Measurements from ENCODE around the gene FAM78B. TPM values are rescaled to one million over a fixed set of nuclear protein-coding genes. Genes with fewer than 3 reads are reported as not detected.

The FAM78B gene
- total RNA-seq, 1 experiment from 2014 or later: 0.15 TPM

DNA sequence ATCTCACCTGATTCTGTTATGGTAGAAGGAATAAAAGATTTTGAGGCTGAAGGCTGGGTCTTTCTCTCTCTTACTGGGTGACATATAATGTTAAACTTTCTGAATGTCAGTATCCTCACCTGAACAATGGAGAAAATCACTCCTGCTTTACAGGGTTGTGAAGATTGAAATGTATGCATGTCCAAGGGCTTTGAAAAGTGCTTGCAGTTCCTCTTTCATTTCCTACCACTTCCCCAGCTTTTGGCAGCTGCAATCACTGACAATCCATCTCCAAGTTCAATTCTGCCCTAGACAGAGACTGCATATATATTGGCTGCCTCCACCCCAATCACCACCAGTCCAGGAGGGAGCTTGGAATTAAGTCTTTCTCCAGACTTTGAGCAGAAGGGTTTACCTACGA lies 39.8 kb downstream of the FAM78B start:
- H3K36me3 ChIP-seq (ENCODE audit: insufficient read depth, low read length): no peaks in the 10 kb centered on the region
- no peak overlapping the region for H3K4me2 ChIP-seq (ENCODE audit: low read depth, low read length, poor library complexity, severe bottlenecking)
- no peaks in the 10 kb centered on the region for H3K4me1 ChIP-seq (ENCODE audit: low read length)
- no peak overlapping the region for H3K4me3 ChIP-seq (ENCODE audit: low read length)
- no peak overlapping the region for H3K27ac ChIP-seq (ENCODE audit: low read length)
- H4K20me1 ChIP-seq (ENCODE audit: insufficient read depth, low read depth, low read length): no peaks in the 10 kb centered on the region
- H3K79me2 ChIP-seq (ENCODE audit: low read length): no peaks in the 10 kb centered on the region
- H3K27me3 ChIP-seq (ENCODE audit: low read length): no peaks in the 10 kb centered on the region
- H3K9me2 ChIP-seq (replicated peaks; ENCODE audit: insufficient read depth, low read length): no peaks in the 10 kb centered on the region
- no peak overlapping the region for H2AFZ ChIP-seq (ENCODE audit: low read length)
- no peak overlapping the region for H3K9ac ChIP-seq (ENCODE audit: low read length)
- no peaks in the 10 kb centered on the region for H3K9me3 ChIP-seq (ENCODE audit: low read length)
- peak; percentile 51 for DNase-seq

DNA sequence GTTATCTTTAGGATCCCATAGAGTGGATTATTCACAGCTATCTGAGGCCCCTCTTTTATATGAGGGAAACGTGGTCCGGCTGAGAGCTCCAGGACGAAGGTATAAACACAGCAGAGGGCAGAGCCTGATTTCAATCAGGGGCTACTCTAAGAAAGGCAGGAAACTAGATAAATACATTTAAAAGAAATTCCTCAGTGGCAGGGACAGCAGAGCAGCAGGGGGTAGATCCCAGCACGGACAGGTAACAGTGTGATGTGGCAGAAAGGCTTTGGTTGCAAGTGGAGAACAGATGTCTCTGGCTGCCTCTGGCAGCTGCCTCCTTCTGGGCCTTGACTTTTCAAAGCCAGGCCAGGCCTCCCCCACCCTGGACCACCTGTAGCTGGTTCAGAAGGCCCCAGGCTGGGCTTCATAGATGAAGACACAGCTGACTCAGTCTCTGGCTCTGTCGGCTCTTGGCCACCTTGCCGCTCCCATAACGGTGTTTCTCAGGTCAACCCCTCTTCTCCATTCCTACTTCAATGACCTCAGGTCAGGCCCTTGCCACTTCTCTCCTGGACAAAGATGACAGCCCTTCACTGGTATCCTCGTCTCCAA lies 43.8 kb downstream of the FAM78B start:
- Histone ChIP-seq H3K9ac (ENCODE audit: low read length) (no peak overlapping the region), H3K36me3 (ENCODE audit: insufficient read depth, low read length) (no peaks in the 10 kb centered on the region), H3K4me3 (ENCODE audit: low read length) (no peak overlapping the region), H3K27me3 (ENCODE audit: low read length) (no peaks in the 10 kb centered on the region), H3K9me3 (ENCODE audit: low read length) (no peaks in the 10 kb centered on the region), H3K9me2 (replicated peaks; ENCODE audit: insufficient read depth, low read length) (no peaks in the 10 kb centered on the region), H4K20me1 (ENCODE audit: insufficient read depth, low read depth, low read length) (no peaks in the 10 kb centered on the region), H2AFZ (ENCODE audit: low read length) (no peak overlapping the region), H3K79me2 (ENCODE audit: low read length) (no peaks in the 10 kb centered on the region), H3K4me2 (ENCODE audit: low read depth, low read length, poor library complexity, severe bottlenecking) (no peak overlapping the region), H3K4me1 (ENCODE audit: low read length) (no peaks in the 10 kb centered on the region), H3K27ac (ENCODE audit: low read length) (no peak overlapping the region)
- DNase-seq: no peak

DNA sequence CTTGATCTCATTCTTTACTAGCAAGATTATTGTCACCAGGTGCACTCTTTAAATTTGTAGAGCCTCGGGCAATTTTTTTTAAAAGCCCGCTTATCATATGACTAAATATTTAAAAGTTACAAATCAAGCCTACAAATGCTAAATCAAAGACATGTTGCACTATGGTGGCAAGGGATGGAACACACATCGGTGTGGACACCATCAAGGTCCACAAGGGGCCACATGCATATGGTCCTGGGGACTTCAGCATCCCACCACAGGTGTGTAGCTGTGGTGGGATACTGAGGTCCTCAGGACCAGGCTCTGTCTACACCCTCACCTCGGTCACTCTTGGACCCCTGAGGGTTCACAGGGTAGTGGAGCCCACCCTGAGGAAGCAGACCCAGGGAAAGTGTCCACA lies 45.8 kb downstream of the FAM78B start:
- no peak overlapping the region for H3K9ac ChIP-seq (ENCODE audit: low read length)
- H3K4me1 ChIP-seq (ENCODE audit: low read length): no peaks in the 10 kb centered on the region
- DNase-seq: no peak
- H3K27ac ChIP-seq (ENCODE audit: low read length): no peak overlapping the region
- H2AFZ ChIP-seq (ENCODE audit: low read length): no peak overlapping the region
- H4K20me1 ChIP-seq (ENCODE audit: insufficient read depth, low read depth, low read length): no peaks in the 10 kb centered on the region
- H3K9me3 ChIP-seq (ENCODE audit: low read length): no peaks in the 10 kb centered on the region
- no peaks in the 10 kb centered on the region for H3K9me2 ChIP-seq (replicated peaks; ENCODE audit: insufficient read depth, low read length)
- no peaks in the 10 kb centered on the region for H3K79me2 ChIP-seq (ENCODE audit: low read length)
- no peaks in the 10 kb centered on the region for H3K27me3 ChIP-seq (ENCODE audit: low read length)
- no peak overlapping the region for H3K4me3 ChIP-seq (ENCODE audit: low read length)
- no peak overlapping the region for H3K4me2 ChIP-seq (ENCODE audit: low read depth, low read length, poor library complexity, severe bottlenecking)
- no peaks in the 10 kb centered on the region for H3K36me3 ChIP-seq (ENCODE audit: insufficient read depth, low read length)

DNA sequence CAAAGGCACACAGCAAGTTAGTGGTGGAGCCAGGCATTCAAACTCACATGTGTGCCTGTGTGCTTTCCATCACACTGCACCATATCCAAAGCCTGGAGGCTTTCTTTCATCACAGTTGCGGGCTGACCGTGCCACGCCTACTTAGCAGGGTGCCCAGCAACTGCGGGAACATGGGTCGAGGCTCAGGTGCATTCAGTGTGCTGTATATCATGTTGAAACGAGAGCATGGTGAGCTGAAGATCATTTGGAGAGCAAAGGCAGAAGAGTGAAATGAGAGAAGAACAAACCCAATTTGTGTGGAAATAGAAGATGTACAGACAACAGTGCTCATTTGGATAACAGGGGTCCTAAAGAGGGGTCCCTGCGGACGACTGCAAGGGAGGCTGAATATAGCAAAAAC lies 46.5 kb downstream of the FAM78B start:
- H3K4me1 ChIP-seq (ENCODE audit: low read length): no peaks in the 10 kb centered on the region
- no peaks in the 10 kb centered on the region for H3K9me3 ChIP-seq (ENCODE audit: low read length)
- H3K27ac ChIP-seq (ENCODE audit: low read length): no peak overlapping the region
- no peak overlapping the region for H3K9ac ChIP-seq (ENCODE audit: low read length)
- H2AFZ ChIP-seq (ENCODE audit: low read length): no peak overlapping the region
- H3K79me2 ChIP-seq (ENCODE audit: low read length): no peaks in the 10 kb centered on the region
- no peaks in the 10 kb centered on the region for H3K9me2 ChIP-seq (replicated peaks; ENCODE audit: insufficient read depth, low read length)
- DNase-seq: no peak
- H3K36me3 ChIP-seq (ENCODE audit: insufficient read depth, low read length): no peaks in the 10 kb centered on the region
- no peaks in the 10 kb centered on the region for H3K27me3 ChIP-seq (ENCODE audit: low read length)
- no peaks in the 10 kb centered on the region for H4K20me1 ChIP-seq (ENCODE audit: insufficient read depth, low read depth, low read length)
- H3K4me3 ChIP-seq (ENCODE audit: low read length): no peak overlapping the region
- H3K4me2 ChIP-seq (ENCODE audit: low read depth, low read length, poor library complexity, severe bottlenecking): no peak overlapping the region

DNA sequence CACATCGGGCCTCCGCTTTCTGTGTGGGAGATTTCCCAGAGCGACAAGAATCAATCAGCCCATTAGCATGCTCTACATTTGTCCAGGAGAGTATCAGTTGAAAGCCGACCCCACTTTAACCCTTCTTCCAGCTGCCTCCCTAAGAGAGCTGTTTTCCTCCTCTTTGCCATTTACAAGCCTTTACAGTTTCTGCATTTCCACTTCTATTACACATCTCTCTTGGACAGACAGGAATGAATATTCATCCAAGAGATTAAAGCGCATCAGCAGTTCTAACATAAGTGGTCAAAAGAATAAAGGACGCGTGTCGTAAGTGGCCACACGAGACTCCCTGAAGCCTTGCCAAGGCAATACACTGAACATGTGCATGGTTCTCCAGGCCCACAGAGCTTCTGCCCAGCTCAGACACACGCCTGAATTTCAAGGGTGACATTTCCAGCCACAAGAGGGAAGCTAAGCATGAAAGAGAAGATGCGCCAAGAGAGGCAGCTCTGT lies 47.3 kb downstream of the FAM78B start:
- H3K4me1 ChIP-seq (ENCODE audit: low read length): no peaks in the 10 kb centered on the region

DNA sequence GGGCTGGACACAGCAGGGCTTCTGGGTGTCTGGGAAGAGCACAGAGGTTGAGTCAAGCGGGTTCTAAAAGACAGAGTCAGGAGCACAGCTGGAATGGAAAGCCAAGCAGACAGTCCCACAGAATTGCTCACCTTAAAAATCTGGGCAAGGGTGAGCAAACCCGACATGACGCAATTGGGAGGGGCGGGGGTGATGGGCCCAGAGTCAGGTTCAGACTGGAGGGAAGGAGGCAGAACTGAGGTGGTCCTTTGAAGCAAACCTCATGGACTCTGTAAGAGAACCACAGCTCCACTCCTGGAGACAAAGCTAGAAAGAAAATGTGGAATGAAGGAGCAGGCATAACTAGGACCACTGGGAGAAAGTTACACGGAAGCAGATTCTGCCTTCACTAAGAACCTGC lies 49.0 kb downstream of the FAM78B start:
- no peak overlapping the region for H3K4me2 ChIP-seq (ENCODE audit: low read depth, low read length, poor library complexity, severe bottlenecking)
- H3K9me2 ChIP-seq (replicated peaks; ENCODE audit: insufficient read depth, low read length): no peaks in the 10 kb centered on the region
- DNase-seq: no peak
- no peaks in the 10 kb centered on the region for H3K36me3 ChIP-seq (ENCODE audit: insufficient read depth, low read length)
- H3K4me1 ChIP-seq (ENCODE audit: low read length): no peaks in the 10 kb centered on the region
- no peaks in the 10 kb centered on the region for H3K79me2 ChIP-seq (ENCODE audit: low read length)
- H3K4me3 ChIP-seq (ENCODE audit: low read length): no peak overlapping the region
- H4K20me1 ChIP-seq (ENCODE audit: insufficient read depth, low read depth, low read length): no peaks in the 10 kb centered on the region
- no peaks in the 10 kb centered on the region for H3K27me3 ChIP-seq (ENCODE audit: low read length)
- H3K27ac ChIP-seq (ENCODE audit: low read length): no peak overlapping the region
- no peak overlapping the region for H2AFZ ChIP-seq (ENCODE audit: low read length)
- no peaks in the 10 kb centered on the region for H3K9me3 ChIP-seq (ENCODE audit: low read length)
- no peak overlapping the region for H3K9ac ChIP-seq (ENCODE audit: low read length)

More for the DNA sequence above, 47.3 kb downstream of the FAM78B start:
- no peaks in the 10 kb centered on the region for H3K79me2 ChIP-seq (ENCODE audit: low read length)
- no peak overlapping the region for H2AFZ ChIP-seq (ENCODE audit: low read length)
- H3K9me3 ChIP-seq (ENCODE audit: low read length): no peaks in the 10 kb centered on the region
- DNase-seq: no peak
- H3K9me2 ChIP-seq (replicated peaks; ENCODE audit: insufficient read depth, low read length): no peaks in the 10 kb centered on the region
- H3K4me3 ChIP-seq (ENCODE audit: low read length): no peak overlapping the region
- no peak overlapping the region for H3K4me2 ChIP-seq (ENCODE audit: low read depth, low read length, poor library complexity, severe bottlenecking)
- H3K36me3 ChIP-seq (ENCODE audit: insufficient read depth, low read length): no peaks in the 10 kb centered on the region
- H4K20me1 ChIP-seq (ENCODE audit: insufficient read depth, low read depth, low read length): no peaks in the 10 kb centered on the region
- no peak overlapping the region for H3K9ac ChIP-seq (ENCODE audit: low read length)
- H3K27ac ChIP-seq (ENCODE audit: low read length): no peak overlapping the region
- H3K27me3 ChIP-seq (ENCODE audit: low read length): no peaks in the 10 kb centered on the region

DNA sequence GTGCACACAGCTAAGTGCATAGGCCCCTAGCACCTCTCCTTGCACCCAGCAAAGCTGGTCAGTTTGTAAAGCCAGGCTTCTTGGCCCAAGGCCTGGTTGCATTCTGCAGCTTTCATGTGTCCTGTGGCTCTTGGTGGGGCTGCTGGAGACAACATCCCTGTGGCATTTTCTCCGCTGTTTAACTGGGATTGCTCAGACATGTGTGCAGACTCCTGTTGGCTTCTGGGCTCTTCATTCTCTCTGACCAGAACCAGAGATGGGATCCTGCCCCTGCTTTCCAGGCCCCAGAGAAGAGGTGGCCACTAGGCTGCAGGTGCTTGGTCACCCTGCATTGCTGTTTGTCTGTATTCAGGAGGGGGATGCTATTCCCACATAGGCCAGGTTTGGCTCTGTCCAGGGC lies 50.8 kb downstream of the FAM78B start:
- Histone ChIP-seq H3K9ac (ENCODE audit: low read length) (no peak overlapping the region), H3K4me1 (ENCODE audit: low read length) (no peaks in the 10 kb centered on the region), H3K4me3 (ENCODE audit: low read length) (no peak overlapping the region), H3K9me3 (ENCODE audit: low read length) (no peaks in the 10 kb centered on the region), H3K36me3 (ENCODE audit: insufficient read depth, low read length) (no peaks in the 10 kb centered on the region), H2AFZ (ENCODE audit: low read length) (no peak overlapping the region), H3K79me2 (ENCODE audit: low read length) (no peaks in the 10 kb centered on the region), H3K9me2 (replicated peaks; ENCODE audit: insufficient read depth, low read length) (no peaks in the 10 kb centered on the region), H3K27ac (ENCODE audit: low read length) (no peak overlapping the region), H4K20me1 (ENCODE audit: insufficient read depth, low read depth, low read length) (no peaks in the 10 kb centered on the region), H3K4me2 (ENCODE audit: low read depth, low read length, poor library complexity, severe bottlenecking) (no peak overlapping the region), H3K27me3 (ENCODE audit: low read length) (0 out of 2 replicates have a peak, but pooled peaks cover 4% of the 10 kb centered on the region)
- no peak for DNase-seq

DNA sequence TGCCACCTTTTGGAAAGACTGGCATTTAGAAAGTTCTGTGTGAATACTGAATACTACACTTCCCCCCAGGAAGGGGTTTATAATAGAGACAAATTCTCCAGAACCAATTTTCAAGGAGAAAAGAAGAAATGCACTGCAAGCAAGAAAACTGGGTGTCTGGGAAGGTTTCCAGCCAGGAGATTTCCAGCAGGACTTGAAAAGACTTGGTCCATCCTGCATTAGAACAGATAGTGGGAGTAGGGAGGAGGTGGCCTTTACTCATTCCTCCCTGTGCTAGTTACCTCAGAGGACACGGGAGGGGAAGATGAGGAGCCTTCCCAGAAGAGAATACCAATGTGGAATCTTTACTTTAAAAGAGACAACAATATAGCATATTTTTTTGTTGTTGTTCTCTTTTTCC lies 52.4 kb downstream of the FAM78B start:
- Histone ChIP-seq H3K4me1 (ENCODE audit: low read length) (no peaks in the 10 kb centered on the region), H3K79me2 (ENCODE audit: low read length) (no peaks in the 10 kb centered on the region), H3K9me3 (ENCODE audit: low read length) (no peaks in the 10 kb centered on the region), H3K9me2 (replicated peaks; ENCODE audit: insufficient read depth, low read length) (no peaks in the 10 kb centered on the region), H4K20me1 (ENCODE audit: insufficient read depth, low read depth, low read length) (no peaks in the 10 kb centered on the region), H3K27me3 (ENCODE audit: low read length) (0 out of 2 replicates have a peak, but pooled peaks cover 4% of the 10 kb centered on the region), H2AFZ (ENCODE audit: low read length) (no peak overlapping the region), H3K36me3 (ENCODE audit: insufficient read depth, low read length) (no peaks in the 10 kb centered on the region), H3K9ac (ENCODE audit: low read length) (no peak overlapping the region), H3K4me2 (ENCODE audit: low read depth, low read length, poor library complexity, severe bottlenecking) (no peak overlapping the region), H3K4me3 (ENCODE audit: low read length) (no peak overlapping the region), H3K27ac (ENCODE audit: low read length) (no peak overlapping the region)
- no peak for DNase-seq

Measured in Karpas-422 (cell line).